HepG2 (cell line): ENCODE results near the gene ZFP36L2. TPM values are rescaled to one million over a fixed set of nuclear protein-coding genes. Genes with fewer than 3 reads are reported as not detected.

Experiments
- FOXJ3 ChIP-seq: sonication (generic); formaldehyde crosslinking; IDR thresholded peaks from 2 replicates; pipeline ENCODE4 v1.4.0; 2020; ENCODE audit warnings: missing genetic modification reagents, mild to moderate bottlenecking, borderline replicate concordance
- HHEX ChIP-seq: IDR thresholded peaks from 2 replicates; pipeline ENCODE4 v1.6.1; 2016; ENCODE audit warnings: control low read depth
- IRX3 ChIP-seq: sonication (generic); formaldehyde crosslinking; IDR thresholded peaks from 2 replicates; pipeline ENCODE4 v1.8.1; 2023; ENCODE audit warnings: mild to moderate bottlenecking, low read depth, missing genetic modification reagents, borderline replicate concordance
- KLF12 ChIP-seq: sonication (generic); formaldehyde crosslinking; IDR thresholded peaks from 2 replicates; pipeline ENCODE4 v1.4.0; 2020; ENCODE audit warnings: missing genetic modification reagents, borderline replicate concordance
- RFX1 ChIP-seq: fragments of 450-650 bp; IDR thresholded peaks from 2 replicates; pipeline ENCODE4 v1.6.1; 2017
- SMAD3 ChIP-seq: sonication (generic); formaldehyde crosslinking; IDR thresholded peaks from 2 replicates; pipeline ENCODE4 v1.4.0; 2020; ENCODE audit warnings: missing genetic modification reagents
- ZBTB20 ChIP-seq: sonication (generic); formaldehyde crosslinking; IDR thresholded peaks from 2 replicates; pipeline ENCODE4 v1.8.1; 2023; ENCODE audit warnings: missing genetic modification reagents, low read depth, mild to moderate bottlenecking, borderline replicate concordance
- ZNF10 ChIP-seq: sonication (generic); formaldehyde crosslinking; IDR thresholded peaks from 2 replicates; pipeline ENCODE4 v1.4.0; 2020; ENCODE audit warnings: mild to moderate bottlenecking, low read depth, missing genetic modification reagents, borderline replicate concordance
- ZNF562 ChIP-seq: sonication (generic); formaldehyde crosslinking; IDR thresholded peaks from 2 replicates; pipeline ENCODE4 v1.8.0; 2022; ENCODE audit warnings: missing genetic modification reagents, borderline replicate concordance
- polyA plus RNA-seq, 8 experiments: library from polyadenylated mRNA; depleted of rRNA in 3 of 8; stranded (reverse) in 7 of 8; unstranded in 1 of 8; fragments of >200 nt; fragmentation: Illumina TruSeq in 4 of 8; extraction: Trizol in 4 of 8; gene quantifications; 2 replicates each; pipeline versions ENCODE4 v1.2.1 to v1.2.3, GENCODE V29; 2011 to 2016; ENCODE audit warnings: low read depth in 4 of 8, missing spikeins in 1 of 8, mixed read lengths in 1 of 8; ENCODE audit not compliant: insufficient read depth in 1 of 8
- total RNA-seq, 5 experiments: library from RNA; depleted of rRNA; stranded (reverse); fragments of >200 nt; fragmentation: Illumina TruSeq; extraction: Trizol; gene quantifications; 2 replicates each; pipeline ENCODE4 v1.2.3, GENCODE V29; 2016; ENCODE audit warnings: low read depth in 1 of 5
- TF ChIP-seq, protein P1 (sequence below): sonication (generic); formaldehyde crosslinking; IDR thresholded peaks from 2 replicates; pipeline ENCODE4 v1.9.0; 2022; ENCODE audit warnings: missing genetic modification reagents, mild to moderate bottlenecking, borderline replicate concordance
- TF ChIP-seq, protein P2 (sequence below): sonication (generic); formaldehyde crosslinking; IDR thresholded peaks from 2 replicates; pipeline ENCODE4 v1.9.0; 2021; ENCODE audit warnings: mild to moderate bottlenecking, missing genetic modification reagents
- TF ChIP-seq, protein P3 (sequence below): sonication (generic); formaldehyde crosslinking; IDR thresholded peaks from 2 replicates; pipeline ENCODE4 v1.8.0; 2023; ENCODE audit warnings: mild to moderate bottlenecking, missing genetic modification reagents
- TF ChIP-seq, protein P4 (sequence below): sonication (generic); formaldehyde crosslinking; IDR thresholded peaks from 2 replicates; pipeline ENCODE4 v1.5.0; 2020; ENCODE audit warnings: mild to moderate bottlenecking, missing genetic modification reagents, borderline replicate concordance
- TF ChIP-seq, protein P5 (sequence below): sonication (generic); formaldehyde crosslinking; IDR thresholded peaks from 2 replicates; pipeline ENCODE4 v1.5.0; 2020; ENCODE audit warnings: mild to moderate bottlenecking, missing genetic modification reagents

The ZFP36L2 gene
- total and polyA plus RNA-seq, 2 of the 13 experiments (the other 11 are each of a cell fraction or from before 2014, with no cell fraction given), result 11.2 to 21.8 TPM

DNA sequence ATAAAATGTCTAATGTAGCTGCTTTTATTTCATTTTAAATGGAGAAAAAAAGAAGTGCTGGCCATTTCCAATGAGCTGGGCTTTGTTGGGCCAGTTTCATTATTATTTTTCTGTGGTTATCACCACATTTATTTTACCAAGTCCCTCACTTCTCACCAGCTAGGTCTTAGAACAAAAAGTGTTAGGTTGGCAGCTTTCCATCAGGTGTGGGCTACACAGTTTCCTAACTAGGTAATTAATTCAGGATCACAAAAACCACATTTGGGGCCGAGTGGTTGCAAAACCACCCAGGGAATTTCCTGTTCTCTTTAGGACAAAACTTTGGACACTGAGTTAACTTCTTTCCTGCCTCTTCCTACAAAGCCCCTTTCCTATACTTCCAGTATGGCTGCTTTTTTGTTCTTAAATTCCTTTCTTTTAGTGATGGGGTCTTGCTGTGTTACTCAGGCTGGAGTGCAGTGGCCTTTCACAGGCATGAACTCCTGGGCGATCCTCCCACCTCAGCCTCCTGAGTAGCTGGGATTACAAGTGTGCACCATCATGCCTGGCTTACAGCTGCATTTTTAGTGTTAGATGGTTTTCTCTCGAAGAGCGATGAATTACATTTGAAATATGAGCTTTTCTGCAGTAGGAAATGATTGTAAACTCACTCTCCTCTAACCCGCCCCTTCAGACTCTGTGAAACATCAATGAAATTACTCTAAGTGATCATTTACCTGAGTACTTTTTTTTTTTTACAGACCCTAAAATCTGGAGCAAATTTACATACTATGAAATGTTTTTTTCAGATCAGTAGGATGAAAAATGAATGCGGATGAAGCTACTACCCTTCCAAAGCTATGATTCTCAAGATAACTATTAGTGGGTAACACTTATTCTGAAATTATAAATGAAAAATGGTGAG lies 2.6 kb upstream of the ZFP36L2 start (continued):
- TF ChIP-seq ZNF10, result no peak
- TF ChIP-seq ZNF562 (CRISPR knock-in tag), result no peak
- no peak for TF ChIP-seq SMAD3 (CRISPR knock-in tag)
- TF ChIP-seq, protein P1, sequence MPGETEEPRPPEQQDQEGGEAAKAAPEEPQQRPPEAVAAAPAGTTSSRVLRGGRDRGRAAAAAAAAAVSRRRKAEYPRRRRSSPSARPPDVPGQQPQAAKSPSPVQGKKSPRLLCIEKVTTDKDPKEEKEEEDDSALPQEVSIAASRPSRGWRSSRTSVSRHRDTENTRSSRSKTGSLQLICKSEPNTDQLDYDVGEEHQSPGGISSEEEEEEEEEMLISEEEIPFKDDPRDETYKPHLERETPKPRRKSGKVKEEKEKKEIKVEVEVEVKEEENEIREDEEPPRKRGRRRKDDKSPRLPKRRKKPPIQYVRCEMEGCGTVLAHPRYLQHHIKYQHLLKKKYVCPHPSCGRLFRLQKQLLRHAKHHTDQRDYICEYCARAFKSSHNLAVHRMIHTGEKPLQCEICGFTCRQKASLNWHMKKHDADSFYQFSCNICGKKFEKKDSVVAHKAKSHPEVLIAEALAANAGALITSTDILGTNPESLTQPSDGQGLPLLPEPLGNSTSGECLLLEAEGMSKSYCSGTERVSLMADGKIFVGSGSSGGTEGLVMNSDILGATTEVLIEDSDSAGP (CRISPR knock-in tag), result no peak
- TF ChIP-seq FOXJ3, result peak; percentile 65; the same call in 1 of the 2 replicates
- TF ChIP-seq, protein P2, sequence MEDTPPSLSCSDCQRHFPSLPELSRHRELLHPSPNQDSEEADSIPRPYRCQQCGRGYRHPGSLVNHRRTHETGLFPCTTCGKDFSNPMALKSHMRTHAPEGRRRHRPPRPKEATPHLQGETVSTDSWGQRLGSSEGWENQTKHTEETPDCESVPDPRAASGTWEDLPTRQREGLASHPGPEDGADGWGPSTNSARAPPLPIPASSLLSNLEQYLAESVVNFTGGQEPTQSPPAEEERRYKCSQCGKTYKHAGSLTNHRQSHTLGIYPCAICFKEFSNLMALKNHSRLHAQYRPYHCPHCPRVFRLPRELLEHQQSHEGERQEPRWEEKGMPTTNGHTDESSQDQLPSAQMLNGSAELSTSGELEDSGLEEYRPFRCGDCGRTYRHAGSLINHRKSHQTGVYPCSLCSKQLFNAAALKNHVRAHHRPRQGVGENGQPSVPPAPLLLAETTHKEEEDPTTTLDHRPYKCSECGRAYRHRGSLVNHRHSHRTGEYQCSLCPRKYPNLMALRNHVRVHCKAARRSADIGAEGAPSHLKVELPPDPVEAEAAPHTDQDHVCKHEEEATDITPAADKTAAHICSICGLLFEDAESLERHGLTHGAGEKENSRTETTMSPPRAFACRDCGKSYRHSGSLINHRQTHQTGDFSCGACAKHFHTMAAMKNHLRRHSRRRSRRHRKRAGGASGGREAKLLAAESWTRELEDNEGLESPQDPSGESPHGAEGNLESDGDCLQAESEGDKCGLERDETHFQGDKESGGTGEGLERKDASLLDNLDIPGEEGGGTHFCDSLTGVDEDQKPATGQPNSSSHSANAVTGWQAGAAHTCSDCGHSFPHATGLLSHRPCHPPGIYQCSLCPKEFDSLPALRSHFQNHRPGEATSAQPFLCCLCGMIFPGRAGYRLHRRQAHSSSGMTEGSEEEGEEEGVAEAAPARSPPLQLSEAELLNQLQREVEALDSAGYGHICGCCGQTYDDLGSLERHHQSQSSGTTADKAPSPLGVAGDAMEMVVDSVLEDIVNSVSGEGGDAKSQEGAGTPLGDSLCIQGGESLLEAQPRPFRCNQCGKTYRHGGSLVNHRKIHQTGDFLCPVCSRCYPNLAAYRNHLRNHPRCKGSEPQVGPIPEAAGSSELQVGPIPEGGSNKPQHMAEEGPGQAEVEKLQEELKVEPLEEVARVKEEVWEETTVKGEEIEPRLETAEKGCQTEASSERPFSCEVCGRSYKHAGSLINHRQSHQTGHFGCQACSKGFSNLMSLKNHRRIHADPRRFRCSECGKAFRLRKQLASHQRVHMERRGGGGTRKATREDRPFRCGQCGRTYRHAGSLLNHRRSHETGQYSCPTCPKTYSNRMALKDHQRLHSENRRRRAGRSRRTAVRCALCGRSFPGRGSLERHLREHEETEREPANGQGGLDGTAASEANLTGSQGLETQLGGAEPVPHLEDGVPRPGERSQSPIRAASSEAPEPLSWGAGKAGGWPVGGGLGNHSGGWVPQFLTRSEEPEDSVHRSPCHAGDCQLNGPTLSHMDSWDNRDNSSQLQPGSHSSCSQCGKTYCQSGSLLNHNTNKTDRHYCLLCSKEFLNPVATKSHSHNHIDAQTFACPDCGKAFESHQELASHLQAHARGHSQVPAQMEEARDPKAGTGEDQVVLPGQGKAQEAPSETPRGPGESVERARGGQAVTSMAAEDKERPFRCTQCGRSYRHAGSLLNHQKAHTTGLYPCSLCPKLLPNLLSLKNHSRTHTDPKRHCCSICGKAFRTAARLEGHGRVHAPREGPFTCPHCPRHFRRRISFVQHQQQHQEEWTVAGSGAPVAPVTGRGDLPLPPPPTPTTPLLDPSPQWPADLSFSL (CRISPR knock-in tag), result no peak
- TF ChIP-seq RFX1, result no peak
- TF ChIP-seq KLF12 (CRISPR knock-in tag), result 0 out of 2 replicates have a peak, but pooled peaks have one; percentile 39
- TF ChIP-seq IRX3 (CRISPR knock-in tag), result no peak
- no peak for TF ChIP-seq HHEX (CRISPR knock-in tag)
- TF ChIP-seq, protein P3, sequence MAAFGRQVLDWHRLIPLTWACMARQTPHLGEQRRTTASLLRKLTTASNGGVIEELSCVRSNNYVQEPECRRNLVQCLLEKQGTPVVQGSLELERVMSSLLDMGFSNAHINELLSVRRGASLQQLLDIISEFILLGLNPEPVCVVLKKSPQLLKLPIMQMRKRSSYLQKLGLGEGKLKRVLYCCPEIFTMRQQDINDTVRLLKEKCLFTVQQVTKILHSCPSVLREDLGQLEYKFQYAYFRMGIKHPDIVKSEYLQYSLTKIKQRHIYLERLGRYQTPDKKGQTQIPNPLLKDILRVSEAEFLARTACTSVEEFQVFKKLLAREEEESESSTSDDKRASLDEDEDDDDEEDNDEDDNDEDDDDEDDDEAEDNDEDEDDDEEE (CRISPR knock-in tag), result no peak
- TF ChIP-seq, protein P4, sequence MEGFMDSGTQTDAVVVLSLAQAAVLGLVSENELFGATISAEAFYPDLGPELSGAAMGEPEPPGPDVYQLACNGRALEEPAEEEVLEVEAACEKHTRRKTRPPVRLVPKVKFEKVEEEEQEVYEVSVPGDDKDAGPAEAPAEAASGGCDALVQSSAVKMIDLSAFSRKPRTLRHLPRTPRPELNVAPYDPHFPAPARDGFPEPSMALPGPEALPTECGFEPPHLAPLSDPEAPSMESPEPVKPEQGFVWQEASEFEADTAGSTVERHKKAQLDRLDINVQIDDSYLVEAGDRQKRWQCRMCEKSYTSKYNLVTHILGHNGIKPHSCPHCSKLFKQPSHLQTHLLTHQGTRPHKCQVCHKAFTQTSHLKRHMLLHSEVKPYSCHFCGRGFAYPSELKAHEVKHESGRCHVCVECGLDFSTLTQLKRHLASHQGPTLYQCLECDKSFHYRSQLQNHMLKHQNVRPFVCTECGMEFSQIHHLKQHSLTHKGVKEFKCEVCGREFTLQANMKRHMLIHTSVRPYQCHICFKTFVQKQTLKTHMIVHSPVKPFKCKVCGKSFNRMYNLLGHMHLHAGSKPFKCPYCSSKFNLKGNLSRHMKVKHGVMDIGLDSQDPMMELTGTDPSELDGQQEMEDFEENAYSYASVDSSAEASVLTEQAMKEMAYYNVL (CRISPR knock-in tag), result no peak
- TF ChIP-seq, protein P5, sequence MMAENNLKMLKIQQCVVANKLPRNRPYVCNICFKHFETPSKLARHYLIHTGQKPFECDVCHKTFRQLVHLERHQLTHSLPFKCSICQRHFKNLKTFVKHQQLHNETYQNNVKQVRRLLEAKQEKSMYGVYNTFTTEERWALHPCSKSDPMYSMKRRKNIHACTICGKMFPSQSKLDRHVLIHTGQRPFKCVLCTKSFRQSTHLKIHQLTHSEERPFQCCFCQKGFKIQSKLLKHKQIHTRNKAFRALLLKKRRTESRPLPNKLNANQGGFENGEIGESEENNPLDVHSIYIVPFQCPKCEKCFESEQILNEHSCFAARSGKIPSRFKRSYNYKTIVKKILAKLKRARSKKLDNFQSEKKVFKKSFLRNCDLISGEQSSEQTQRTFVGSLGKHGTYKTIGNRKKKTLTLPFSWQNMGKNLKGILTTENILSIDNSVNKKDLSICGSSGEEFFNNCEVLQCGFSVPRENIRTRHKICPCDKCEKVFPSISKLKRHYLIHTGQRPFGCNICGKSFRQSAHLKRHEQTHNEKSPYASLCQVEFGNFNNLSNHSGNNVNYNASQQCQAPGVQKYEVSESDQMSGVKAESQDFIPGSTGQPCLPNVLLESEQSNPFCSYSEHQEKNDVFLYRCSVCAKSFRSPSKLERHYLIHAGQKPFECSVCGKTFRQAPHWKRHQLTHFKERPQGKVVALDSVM, result peak; percentile 84
- 0 out of 2 replicates have a peak, but pooled peaks have one; percentile 12 for TF ChIP-seq ZBTB20 (CRISPR knock-in tag)
